SJCRH30 (cell line): ENCODE results near the gene FGR. TPM values are rescaled to one million over a fixed set of nuclear protein-coding genes. Genes with fewer than 3 reads are reported as not detected.

Experiments used
- DNase-seq, 2 experiments: peaks; one replicate each; pipeline ENCODE4 v3.0.0-alpha.2; 2015 to 2020
- H3K27ac ChIP-seq: fragments of 250-450 bp; sonication (Bioruptor Pico); 2 replicates; pipeline ENCODE4 v1.5.1; 2020; ENCODE audit warnings: mild to moderate bottlenecking, moderate library complexity
- H3K27me3 ChIP-seq: fragments of 250-450 bp; sonication (Bioruptor Pico); 2 replicates; pipeline ENCODE4 v1.5.1; 2020; ENCODE audit warnings: mild to moderate bottlenecking, moderate library complexity
- H3K36me3 ChIP-seq: fragments of 250-450 bp; sonication (Bioruptor Pico); 2 replicates; pipeline ENCODE4 v1.5.1; 2020; ENCODE audit warnings: mild to moderate bottlenecking, moderate library complexity
- H3K4me1 ChIP-seq: fragments of 250-450 bp; sonication (Bioruptor Pico); 2 replicates; pipeline ENCODE4 v1.5.1; 2020; ENCODE audit warnings: mild to moderate bottlenecking, moderate library complexity
- H3K4me3 ChIP-seq: fragments of 250-450 bp; sonication (Bioruptor Pico); 2 replicates; pipeline ENCODE4 v1.5.1; 2020; ENCODE audit warnings: mild to moderate bottlenecking, moderate library complexity
- H3K9me3 ChIP-seq: fragments of 250-450 bp; sonication (Bioruptor Pico); replicated peaks from 2 replicates; pipeline ENCODE4 v1.5.1; 2020; ENCODE audit warnings: mild to moderate bottlenecking, moderate library complexity
- total RNA-seq: library from RNA; depleted of rRNA; stranded (reverse); fragments of >200 nt; shearing (Covaris generic); gene quantifications from 2 replicates; pipeline ENCODE4 v1.2.3, GENCODE V29; 2014

FGR gene
- total RNA-seq, 1 experiment from 2014 or later: not detected

DNA sequence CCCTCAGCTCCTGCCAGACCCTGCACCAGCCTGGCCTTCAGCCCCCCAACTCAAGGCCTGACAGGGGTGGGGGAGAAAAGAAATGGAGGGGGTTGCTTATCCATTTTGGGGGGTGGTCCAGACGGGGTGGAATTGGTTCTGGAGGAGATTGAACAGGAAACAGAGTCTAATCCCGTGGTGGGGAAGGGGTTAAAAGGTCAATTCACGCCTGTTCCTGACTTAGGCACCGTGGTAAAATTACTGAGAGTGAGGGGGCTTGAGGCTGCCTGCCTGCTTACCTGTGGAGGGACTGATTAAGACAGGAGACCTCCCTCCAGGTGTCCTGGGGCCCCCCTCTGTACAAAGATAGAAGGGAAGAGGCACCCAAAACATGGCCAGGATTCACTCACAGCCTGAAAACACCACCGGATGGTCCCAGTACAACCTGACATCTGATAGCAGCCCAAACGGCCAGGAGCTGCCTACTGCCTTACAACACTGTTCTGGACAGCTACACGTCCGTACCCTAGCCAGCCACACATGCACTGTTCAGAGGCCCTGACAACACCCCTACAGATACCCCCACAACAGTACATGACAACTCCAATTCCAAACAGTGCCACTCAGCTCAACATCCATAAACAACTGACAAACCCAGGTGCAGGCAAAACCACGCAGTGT lies 62.8 kb downstream of the FGR start:
- DNase-seq: peak; percentile 63 to 75
- no peaks in the 10 kb centered on the region for H3K9me3 ChIP-seq
- H3K4me1 ChIP-seq: peaks cover 74% of the 10 kb centered on the region
- H3K4me3 ChIP-seq: no peak overlapping the region
- peak overlapping the region; percentile 38 for H3K27ac ChIP-seq
- H3K27me3 ChIP-seq: no peaks in the 10 kb centered on the region
- peaks cover 14% of the 10 kb centered on the region; the same call in 1 of the 2 replicates for H3K36me3 ChIP-seq

DNA sequence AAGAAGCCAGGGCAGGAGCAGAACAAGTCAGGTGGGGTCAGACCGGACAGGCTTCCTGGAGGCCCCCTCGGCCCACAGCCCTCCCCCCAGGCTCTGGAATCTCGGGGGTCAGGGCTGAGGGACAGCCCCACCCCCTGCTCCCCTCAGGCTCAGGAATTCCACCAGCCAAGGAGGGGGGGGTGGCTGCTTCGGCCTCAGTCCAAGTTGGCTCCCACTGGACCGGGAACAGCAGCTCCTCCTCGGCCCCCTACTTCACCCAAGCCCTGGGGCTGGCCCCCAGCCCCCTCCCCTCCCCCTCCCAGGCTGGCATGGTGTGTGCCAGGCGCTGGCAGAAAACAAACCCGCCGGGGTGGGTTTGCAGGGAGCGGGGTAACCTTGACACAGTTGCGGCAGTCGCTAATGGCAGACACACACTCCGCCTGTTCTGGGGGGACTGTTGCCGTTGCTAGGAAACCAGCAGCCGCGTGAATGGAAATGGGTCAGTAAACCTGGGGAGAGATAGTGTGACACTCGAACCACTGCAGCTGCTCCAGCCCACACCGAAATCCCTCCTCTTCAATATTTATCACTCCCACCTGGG lies 63.5 kb downstream of the FGR start:
- peaks cover 13% of the 10 kb centered on the region; the same call in 1 of the 2 replicates for H3K36me3 ChIP-seq
- no peaks in the 10 kb centered on the region for H3K9me3 ChIP-seq
- H3K27me3 ChIP-seq: no peaks in the 10 kb centered on the region
- peaks cover 73% of the 10 kb centered on the region for H3K4me1 ChIP-seq
- H3K27ac ChIP-seq: peak overlapping the region; percentile 38
- peak; percentile 73 to 79 for DNase-seq
- H3K4me3 ChIP-seq: no peak overlapping the region

DNA sequence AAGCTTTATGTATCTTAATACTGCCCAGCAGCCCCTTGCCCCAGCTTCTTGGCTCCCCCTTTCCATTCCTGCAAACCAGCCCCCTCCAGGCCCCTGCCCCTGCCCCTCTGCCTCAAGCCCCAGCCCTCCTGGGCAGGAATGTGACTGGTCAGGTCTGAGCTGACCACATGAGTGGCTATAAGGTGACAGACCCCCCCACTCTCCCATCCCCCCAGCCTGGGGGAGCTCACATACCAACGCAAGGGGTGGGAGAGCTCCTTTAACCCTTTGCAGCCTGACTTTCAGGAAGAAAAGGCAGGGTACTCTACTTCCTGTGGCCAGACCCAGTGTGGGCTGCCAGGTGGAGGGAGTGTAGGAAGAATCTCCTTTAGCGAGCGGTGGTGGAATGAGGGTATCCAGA lies 64.2 kb downstream of the FGR start:
- no peak overlapping the region for H3K4me3 ChIP-seq
- no peak for DNase-seq
- no peak overlapping the region; the same call in 1 of the 2 replicates for H3K27ac ChIP-seq
- H3K4me1 ChIP-seq: peaks cover 72% of the 10 kb centered on the region
- H3K27me3 ChIP-seq: no peaks in the 10 kb centered on the region
- peaks cover 10% of the 10 kb centered on the region; the same call in 1 of the 2 replicates for H3K36me3 ChIP-seq
- no peaks in the 10 kb centered on the region for H3K9me3 ChIP-seq

DNA sequence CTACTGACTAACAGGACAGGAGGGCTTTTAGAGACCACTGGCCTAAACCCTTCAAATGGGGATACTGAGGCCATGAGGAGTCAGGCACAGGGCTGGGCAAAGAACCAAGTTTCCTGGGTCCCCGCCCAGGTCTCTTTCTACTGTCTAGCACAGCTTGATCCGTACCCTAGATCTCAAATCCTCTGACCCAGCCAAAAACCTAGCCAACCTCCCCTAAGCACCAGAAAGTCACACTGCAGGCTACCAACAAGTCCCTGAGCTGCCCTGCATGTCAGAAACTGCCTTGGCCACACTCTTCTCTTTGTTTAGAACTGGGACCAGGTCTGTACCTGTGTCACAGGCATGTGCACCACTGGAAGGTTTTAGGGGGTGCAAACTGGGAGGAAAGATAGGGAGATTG lies 64.6 kb downstream of the FGR start:
- Histone ChIP-seq H3K27ac (no peak overlapping the region), H3K9me3 (no peaks in the 10 kb centered on the region), H3K4me3 (no peak overlapping the region), H3K4me1 (peaks cover 72% of the 10 kb centered on the region), H3K36me3 (peaks cover 14% of the 10 kb centered on the region; the same call in 1 of the 2 replicates), H3K27me3 (no peaks in the 10 kb centered on the region)
- DNase-seq: no peak

DNA sequence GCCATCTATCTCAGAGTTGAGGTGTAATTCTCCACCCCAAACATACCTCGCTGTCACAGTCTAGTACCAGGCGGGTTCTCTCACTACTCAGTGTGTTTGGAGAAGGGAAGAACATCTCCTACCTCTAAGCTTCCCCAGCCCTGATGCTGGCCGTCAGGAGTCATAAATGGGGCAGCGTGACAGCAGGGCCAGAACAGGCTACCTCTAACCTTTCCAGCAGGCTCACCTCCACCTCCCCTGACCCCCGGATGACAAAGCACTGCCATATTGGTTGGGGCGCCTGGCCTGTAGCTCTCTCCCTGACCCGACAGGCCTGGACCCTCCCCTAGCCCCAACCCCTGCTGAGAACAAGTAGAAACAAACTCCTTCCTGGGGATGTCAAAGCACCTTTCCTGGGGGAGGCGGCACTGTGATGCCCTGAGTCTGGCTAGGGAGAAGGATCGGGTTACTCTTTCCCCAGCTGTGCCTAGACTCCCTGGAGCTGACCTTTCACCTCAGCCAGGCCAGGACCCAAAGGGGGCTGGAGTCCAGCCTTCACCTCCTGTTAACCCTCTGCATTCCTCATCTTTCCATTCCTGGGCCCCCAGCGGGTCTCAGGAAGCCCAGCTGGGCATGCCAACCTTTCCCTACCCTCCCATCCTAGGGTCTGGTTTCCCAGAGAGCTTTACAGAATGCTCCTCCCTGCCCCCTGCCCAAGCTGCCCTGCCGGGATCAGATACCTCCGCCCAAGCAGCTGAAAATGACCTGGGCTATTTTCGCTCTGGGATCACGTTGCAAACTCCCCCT lies 65.3 kb downstream of the FGR start:
- no peak overlapping the region for H3K4me3 ChIP-seq
- no peak overlapping the region for H3K27ac ChIP-seq
- no peak for DNase-seq
- H3K9me3 ChIP-seq: no peaks in the 10 kb centered on the region
- H3K4me1 ChIP-seq: peaks cover 70% of the 10 kb centered on the region
- no peaks in the 10 kb centered on the region for H3K27me3 ChIP-seq
- peaks cover 16% of the 10 kb centered on the region; the same call in 1 of the 2 replicates for H3K36me3 ChIP-seq

DNA sequence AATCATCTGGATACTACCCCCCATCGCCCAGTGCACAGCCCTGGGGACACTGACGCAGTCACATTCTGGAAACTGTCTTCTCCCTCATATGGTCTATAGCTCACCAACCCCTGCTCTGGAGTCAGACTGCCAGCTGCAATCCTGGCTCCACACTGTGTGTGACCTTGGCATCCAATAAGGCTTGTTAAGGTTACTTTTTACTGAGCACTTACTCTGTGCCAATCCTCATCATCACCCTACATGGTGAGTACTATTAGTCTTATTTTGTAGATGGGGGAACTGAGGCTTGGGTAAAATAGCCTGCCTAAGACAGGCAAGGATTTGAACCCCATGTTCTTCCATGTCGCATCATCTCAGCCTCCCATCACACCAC lies 65.9 kb downstream of the FGR start:
- H3K9me3 ChIP-seq: no peaks in the 10 kb centered on the region
- no peak overlapping the region for H3K4me3 ChIP-seq
- no peak overlapping the region for H3K27ac ChIP-seq
- H3K27me3 ChIP-seq: no peaks in the 10 kb centered on the region
- DNase-seq: no peak
- peaks cover 70% of the 10 kb centered on the region for H3K4me1 ChIP-seq
- H3K36me3 ChIP-seq: peaks cover 16% of the 10 kb centered on the region; the same call in 1 of the 2 replicates

DNA sequence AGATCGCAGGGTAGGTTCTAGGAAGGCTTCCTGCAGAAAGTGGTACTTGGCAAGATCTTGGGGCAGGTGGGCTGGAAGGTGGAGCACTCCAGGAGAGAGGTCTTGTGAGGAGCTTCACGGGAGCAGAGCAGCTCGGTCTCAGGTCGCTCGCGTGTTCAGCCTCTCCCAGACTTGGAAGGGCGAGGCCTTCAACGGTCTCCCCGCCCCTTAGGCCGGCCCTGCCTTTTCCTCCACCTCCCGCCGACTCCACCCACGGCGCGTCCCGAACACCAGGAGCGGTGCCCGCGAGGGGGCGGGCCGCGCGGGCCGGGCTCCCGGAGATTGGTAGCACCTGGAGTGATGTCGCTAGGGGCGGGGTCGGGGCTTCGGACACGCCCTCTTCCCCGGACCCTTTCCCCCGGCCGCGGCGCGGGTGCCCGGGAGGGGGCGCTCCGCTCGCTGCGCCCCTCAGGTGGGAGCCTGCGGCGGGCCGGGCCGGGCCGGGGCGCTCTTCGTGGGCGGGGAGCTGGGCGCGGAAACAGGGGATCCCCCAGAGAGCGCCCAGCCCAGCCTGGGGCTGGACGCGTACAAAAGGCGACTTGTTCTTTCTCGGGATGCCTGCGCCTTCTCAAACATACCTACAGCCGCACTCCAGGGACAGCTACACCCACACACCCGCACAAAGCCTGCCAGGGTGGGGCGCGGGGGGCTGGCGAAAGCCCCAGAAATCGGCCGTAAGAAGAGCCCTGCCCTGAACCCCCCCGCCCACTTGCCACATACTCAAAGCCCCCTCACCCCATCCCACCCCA lies 66.5 kb downstream of the FGR start:
- Histone ChIP-seq H3K27me3 (no peaks in the 10 kb centered on the region), H3K27ac (no peak overlapping the region), H3K36me3 (peaks cover 16% of the 10 kb centered on the region; the same call in 1 of the 2 replicates), H3K4me3 (no peak overlapping the region), H3K9me3 (no peaks in the 10 kb centered on the region), H3K4me1 (peaks cover 70% of the 10 kb centered on the region)
- no peak for DNase-seq

DNA sequence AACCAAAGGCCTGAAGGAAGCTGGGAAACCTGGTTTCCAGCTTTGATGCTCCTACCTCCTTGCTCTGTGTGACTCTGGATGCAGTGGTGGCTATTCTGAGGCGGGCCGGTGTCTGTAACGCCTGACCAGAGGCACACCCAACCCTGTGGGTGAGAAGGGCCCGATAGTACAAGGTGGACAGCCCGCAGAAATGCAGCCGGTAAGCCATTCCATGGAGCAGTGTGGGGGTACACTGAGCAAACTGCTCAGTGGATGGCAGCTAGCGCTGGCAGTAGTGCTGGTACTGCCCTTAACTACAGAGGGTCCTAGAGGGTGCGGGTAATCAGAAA lies 67.0 kb downstream of the FGR start:
- no peak overlapping the region for H3K27ac ChIP-seq
- peaks cover 67% of the 10 kb centered on the region for H3K4me1 ChIP-seq
- H3K27me3 ChIP-seq: no peaks in the 10 kb centered on the region
- no peak for DNase-seq
- peaks cover 19% of the 10 kb centered on the region; the same call in 1 of the 2 replicates for H3K36me3 ChIP-seq
- no peak overlapping the region for H3K4me3 ChIP-seq
- H3K9me3 ChIP-seq: no peaks in the 10 kb centered on the region

DNA sequence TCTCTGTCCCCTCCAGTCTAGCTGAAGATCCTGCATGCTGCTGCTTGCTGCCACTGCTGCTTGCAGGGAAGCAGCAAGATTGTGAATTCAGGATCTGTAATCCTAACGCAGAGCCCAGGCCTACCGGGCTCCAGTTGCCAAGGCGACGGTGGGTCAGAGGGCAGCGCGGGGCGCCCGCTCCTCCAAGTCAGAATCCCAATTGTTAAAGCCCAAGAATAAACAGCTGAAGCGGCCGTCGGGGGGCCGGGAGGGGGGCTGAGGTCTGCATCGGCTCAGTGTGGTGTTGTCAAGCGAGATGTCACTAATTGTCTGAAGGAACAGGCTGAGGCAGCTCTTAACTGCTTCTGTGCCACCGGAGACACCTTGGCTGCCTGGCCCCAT lies 67.8 kb downstream of the FGR start:
- H3K4me3 ChIP-seq: no peak overlapping the region
- peaks cover 67% of the 10 kb centered on the region for H3K4me1 ChIP-seq
- no peak for DNase-seq
- peaks cover 19% of the 10 kb centered on the region; the same call in 1 of the 2 replicates for H3K36me3 ChIP-seq
- no peaks in the 10 kb centered on the region for H3K9me3 ChIP-seq
- H3K27ac ChIP-seq: no peak overlapping the region
- no peaks in the 10 kb centered on the region for H3K27me3 ChIP-seq

DNA sequence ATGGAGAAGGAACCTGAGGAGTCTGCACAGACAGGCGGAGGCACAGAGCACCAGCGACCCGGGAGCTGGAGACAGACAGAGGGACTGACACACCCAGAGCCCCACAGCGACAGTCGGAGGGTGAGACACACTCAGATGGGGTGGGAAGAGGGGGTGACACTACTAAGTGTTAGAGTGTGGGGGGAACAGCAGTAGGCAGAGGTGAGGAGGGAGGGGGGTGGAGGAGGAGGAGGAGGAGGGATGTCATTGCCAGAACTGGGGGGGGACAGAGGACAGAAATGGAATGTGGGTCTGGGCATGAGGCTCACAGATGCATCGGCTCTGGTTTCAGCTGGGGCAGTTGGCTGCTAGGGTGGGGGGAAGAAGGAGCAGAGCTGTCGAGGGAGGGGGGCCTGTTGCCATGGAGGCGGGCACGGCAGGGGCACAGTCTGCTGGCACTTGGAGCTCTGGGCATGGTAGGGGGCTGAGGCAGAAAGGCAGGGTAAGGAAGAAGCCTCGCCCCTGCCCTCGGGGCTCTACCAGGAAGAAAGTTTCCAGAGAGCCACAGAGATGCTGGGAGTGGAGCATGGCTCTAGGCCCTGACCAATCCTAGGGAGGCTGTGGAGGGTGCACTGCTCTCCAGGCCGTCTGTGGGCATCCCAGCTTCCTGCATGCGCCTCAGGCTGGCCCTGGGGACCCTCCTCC lies 68.4 kb downstream of the FGR start:
- Histone ChIP-seq H3K4me3 (no peak overlapping the region), H3K27ac (no peak overlapping the region), H3K27me3 (no peaks in the 10 kb centered on the region), H3K9me3 (no peaks in the 10 kb centered on the region), H3K4me1 (peaks cover 67% of the 10 kb centered on the region), H3K36me3 (peaks cover 19% of the 10 kb centered on the region; the same call in 1 of the 2 replicates)
- DNase-seq: no peak

DNA sequence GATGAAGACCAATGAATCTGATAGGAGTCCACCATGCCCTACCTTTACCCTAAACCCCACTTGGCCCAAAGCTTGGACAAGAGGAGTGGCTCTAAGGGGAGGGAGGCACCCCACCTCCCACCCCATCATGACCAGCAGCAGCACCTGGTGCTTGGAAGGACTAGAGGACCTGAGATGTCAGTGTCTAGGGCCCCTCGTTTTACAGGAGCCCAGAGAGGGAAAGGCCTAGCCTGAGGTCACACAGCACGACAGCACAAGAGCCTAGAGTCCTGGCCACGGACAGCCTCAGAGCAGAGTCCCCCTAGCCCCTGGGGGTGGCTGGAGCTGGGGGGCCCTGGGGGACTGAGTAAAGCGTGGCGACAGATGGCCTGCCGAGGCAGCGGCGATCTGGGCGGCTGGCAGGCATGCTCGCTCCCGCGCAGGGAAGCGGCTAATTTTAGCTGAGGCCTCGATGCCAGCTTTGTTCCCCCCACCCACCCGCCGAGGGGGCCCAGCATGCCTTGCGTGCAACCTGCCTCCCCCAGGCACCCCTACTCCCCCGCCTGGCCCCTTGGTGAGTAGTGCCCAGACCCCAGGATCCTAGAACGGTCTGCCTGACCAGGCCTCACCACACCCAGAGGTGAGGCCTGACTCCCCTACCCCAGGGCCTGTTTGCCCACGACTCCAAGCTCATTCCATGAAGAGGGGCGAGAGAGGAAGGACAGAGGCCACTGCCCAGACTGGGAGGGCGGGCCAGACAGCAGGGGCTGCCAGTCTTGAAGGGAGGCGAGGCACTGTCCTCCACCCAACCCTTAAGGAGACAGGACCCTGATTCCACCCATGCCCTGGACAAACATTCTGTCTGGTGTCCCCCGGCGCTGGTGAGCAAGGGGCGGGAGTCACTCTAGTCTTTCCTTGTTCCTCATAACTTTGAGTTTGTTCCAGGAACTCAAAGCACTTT lies 70.0 kb downstream of the FGR start:
- H3K4me3 ChIP-seq: no peak overlapping the region
- DNase-seq: no peak
- peaks cover 19% of the 10 kb centered on the region; the same call in 1 of the 2 replicates for H3K36me3 ChIP-seq
- H3K4me1 ChIP-seq: peaks cover 67% of the 10 kb centered on the region
- no peak overlapping the region for H3K27ac ChIP-seq
- H3K9me3 ChIP-seq: no peaks in the 10 kb centered on the region
- no peaks in the 10 kb centered on the region for H3K27me3 ChIP-seq

DNA sequence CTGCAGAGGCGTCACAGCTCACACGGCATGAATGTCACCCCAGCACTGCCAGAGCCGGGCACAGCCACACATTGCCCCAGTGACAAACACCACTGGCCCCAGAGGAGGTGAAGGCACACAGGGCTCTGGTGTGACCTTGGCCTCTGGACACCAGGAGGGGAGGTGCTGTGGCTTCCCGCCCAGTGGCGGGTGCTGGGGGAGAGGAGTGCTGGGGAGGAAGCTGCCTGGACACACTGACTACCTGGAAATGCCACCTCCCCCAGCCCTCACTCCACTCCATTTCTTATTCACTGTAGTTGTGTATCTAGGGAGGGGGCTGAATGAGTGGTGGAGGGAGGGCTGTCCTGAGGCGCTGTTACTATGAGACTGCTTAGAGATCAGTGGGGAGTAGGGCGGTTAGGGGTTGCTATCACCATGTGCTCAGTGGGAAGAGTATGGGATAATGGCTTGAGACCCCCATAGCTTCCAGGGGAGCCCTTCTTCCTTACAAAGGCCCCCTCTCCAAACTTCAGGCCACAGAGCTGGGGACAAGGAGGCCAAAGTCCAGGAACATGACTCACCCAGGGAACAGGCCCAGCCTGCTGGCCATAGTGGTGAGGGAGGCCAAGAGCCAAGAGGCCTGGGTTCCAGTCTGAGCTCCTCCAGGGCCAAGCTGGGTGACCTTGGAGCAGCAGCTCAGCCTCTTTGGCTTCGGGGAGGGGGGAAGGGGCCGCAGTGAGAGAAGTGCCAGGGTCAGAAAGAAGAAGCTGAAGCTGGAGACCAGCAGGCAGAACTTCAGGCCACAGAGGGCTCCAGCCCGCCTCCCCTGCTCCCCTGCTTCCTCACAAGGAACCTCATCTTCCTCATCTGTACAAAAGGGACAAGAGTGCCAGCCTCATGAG lies 71.2 kb downstream of the FGR start:
- Histone ChIP-seq H3K36me3 (peaks cover 22% of the 10 kb centered on the region), H3K9me3 (no peaks in the 10 kb centered on the region), H3K27ac (no peak overlapping the region), H3K4me1 (peaks cover 70% of the 10 kb centered on the region), H3K27me3 (no peaks in the 10 kb centered on the region), H3K4me3 (no peak overlapping the region)
- DNase-seq: no peak

DNA sequence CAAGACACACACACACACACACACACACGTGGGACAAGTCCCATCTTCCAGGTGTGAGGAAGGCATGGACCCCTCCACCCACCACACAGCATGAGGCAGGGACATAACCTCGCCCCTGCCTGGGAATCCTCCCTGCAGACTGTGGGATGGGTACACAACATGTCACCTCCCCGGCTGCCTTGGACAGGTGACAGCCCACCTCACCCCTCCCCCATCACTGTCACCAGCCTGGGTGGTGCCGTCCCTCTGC lies 71.7 kb downstream of the FGR start:
- H3K27ac ChIP-seq: no peak overlapping the region

More for the DNA sequence above, 71.7 kb downstream of the FGR start:
- Histone ChIP-seq H3K4me3 (no peak overlapping the region), H3K27me3 (no peaks in the 10 kb centered on the region), H3K9me3 (no peaks in the 10 kb centered on the region), H3K36me3 (peaks cover 25% of the 10 kb centered on the region), H3K4me1 (peaks cover 75% of the 10 kb centered on the region)
- DNase-seq: no peak
